Heart right ventricle (tissue), 16 donors: Measurements from ENCODE around the gene LARP1B. TPM values are rescaled to one million over a fixed set of nuclear protein-coding genes. Genes with fewer than 3 reads are reported as not detected.

ENCODE experiments used
- ATAC-seq, 8 donors: fragments of 200-7000 bp; cut with Tn5 transposase; one replicate each; pipeline ENCODE4 v1.9.1; 2020; ENCODE audit warnings: mild to moderate bottlenecking in 8 of 8, moderate library complexity in 8 of 8, moderate number of reproducible peaks in 1 of 8
- DNase-seq, 2 donors: peaks; one replicate each; pipeline ENCODE4 v3.0.0-alpha.2; 2020
- H3K27ac ChIP-seq, 10 donors: fragments of 200-600 bp; sonication (generic) in 2 of 10; one replicate each; pipeline versions ENCODE4 v1.5.0 to v1.8.0; 2020 to 2022; ENCODE audit warnings: mild to moderate bottlenecking in 3 of 10
- H3K27me3 ChIP-seq, 7 donors: fragments of 200-600 bp; one replicate each; pipeline ENCODE4 v1.8.0; 2021 to 2022; ENCODE audit warnings: mild to moderate bottlenecking in 2 of 7
- H3K36me3 ChIP-seq, 9 donors: fragments of 200-600 bp; sonication (generic) in 1 of 9; one replicate each; pipeline versions ENCODE4 v1.5.0 to v1.8.0; 2020 to 2022; ENCODE audit warnings: mild to moderate bottlenecking in 2 of 9
- H3K4me1 ChIP-seq, 9 donors: fragments of 200-600 bp; sonication (generic) in 1 of 9; one replicate each; pipeline versions ENCODE4 v1.5.0 to v1.8.0; 2020 to 2022; ENCODE audit warnings: mild to moderate bottlenecking in 4 of 9
- H3K4me3 ChIP-seq, 10 donors: fragments of 200-600 bp; sonication (generic) in 2 of 10; one replicate each; pipeline versions ENCODE4 v1.5.0 to v1.8.0; 2020 to 2022; ENCODE audit warnings: mild to moderate bottlenecking in 7 of 10, moderate library complexity in 2 of 10
- H3K9me3 ChIP-seq, 11 donors: fragments of 200-600 bp in 10 of 11; sonication (generic) in 2 of 11; one replicate each; pipeline versions ENCODE4 v1.5.0 to v1.8.0; 2013 to 2022; ENCODE audit warnings: mild to moderate bottlenecking in 2 of 11, control low read depth in 1 of 11, moderate library complexity in 1 of 11
- WGBS, 2 donors: extraction: QIAGEN DNeasy Blood & Tissue Kit; methylation state at CpG; one replicate each; pipeline ENCODE4 v1.1.7; 2013; ENCODE audit warnings: inconsistent platforms in 1 of 2; 5-methylcytosine and 5-hydroxymethylcytosine counted together
- intact Hi-C, 10 donors: fragments of 100-400 bp; cut with DNase I; formaldehyde crosslinking; loops; one replicate each; pipeline versions ENCODE4 v1.11.1 to v1.14.2; 2022
- polyA plus RNA-seq, 2 donors: library from polyadenylated mRNA; stranded (reverse); fragments of 200-250 nt; gene quantifications; one replicate each; pipeline ENCODE4 v1.2.3, GENCODE V29; 2013
- total RNA-seq, 10 donors: library from RNA; stranded (reverse); fragmentation: NEBNext Ultra II Directional in 3 of 10; extraction: Animal tissue kit (Norgen Biotek cat#: 25700) in 3 of 10; gene quantifications; one replicate each; pipeline versions ENCODE4 v1.2.1 to v1.2.4, GENCODE V29; 2021 to 2023
- TF ChIP-seq, protein P1 (sequence below), 9 donors: fragments of 200-600 bp; sonication (generic) in 2 of 9; IDR thresholded peaks; one replicate each; pipeline versions ENCODE4 v1.5.0 to v1.8.0; 2021 to 2022; ENCODE audit warnings: antibody characterized with exemption in 9 of 9, mild to moderate bottlenecking in 5 of 9, moderate library complexity in 1 of 9
- donor health status: Arrhythmogenic right ventricular cardiomyopathy.
- donor health status: ischemic (EF 13 %, LVEDD 7.1; RV severe dilation, severe dysfunction).
- donor health status: healthy with polysubstance abuse.
- donor health status: DM: no; HTN: yes; CAD: no.
- donor health status: DM: no; HTN: no; CAD: no.
- donor health status: ischemic (EF 25% LVEDD 6.9; RV normal size, moderate dysfunction).
- donor health status: ischemic (EF 25% LVEDD 5.7; RV mildly dilated, moderate dysfunction).
- donor health status: healthy.
- donor health status: DM: yes; HTN: yes; CAD: no.
- donor health status: Ischemic cardiomyopathy.
- donor health status: ischemic (EF 35%, LVEDD 5.7; RV mildly dilated, moderate dysfunction).
- donor health status: nonischemic (EF 11% LVEDD 7.7; RV severe dilation, severe dysfunction).
- donor health status: DM: yes; HTN: yes; CAD: no.
- donor health status: PGD.
- donor health status: ischemic (EF 29% LVEDD 5.4; RV normal size, mild dysfunction).
- donor health status: nonischemic (EF 23%, LVEDD 6.1; RV moderate dilation, normal function).

The LARP1B gene
- total and polyA plus RNA-seq, 12 donors, result 14.5 to 20.3 (median 18.9) TPM

DNA sequence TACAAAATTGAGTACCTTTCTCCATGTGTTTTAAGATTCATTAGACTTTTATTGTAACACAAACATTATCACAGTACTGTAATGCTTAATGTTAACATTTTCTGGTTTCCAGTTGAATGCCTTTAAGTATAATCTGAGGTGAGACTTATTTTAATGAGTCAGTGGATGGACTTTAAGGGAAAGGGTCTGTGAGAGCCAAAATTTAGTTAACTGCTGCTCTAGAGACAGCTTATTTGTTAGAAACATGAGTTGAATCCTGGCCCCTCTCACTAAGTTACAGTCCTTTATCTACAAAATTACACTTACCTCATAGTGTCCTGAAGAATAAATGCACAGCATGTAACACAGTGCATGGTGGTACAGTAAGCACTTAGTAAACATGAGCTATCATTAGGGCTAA, 160.5 kb downstream of the LARP1B start:
- Histone ChIP-seq H3K27ac (no peak overlapping the region), H3K4me3 (no peak overlapping the region), H3K9me3 (no peaks in the 10 kb centered on the region), H3K27me3 (no peaks in the 10 kb centered on the region), H3K36me3 (no peaks in the 10 kb centered on the region), H3K4me1 (peaks cover 0 to 10% (median 0%) of the 10 kb centered on the region in 9 donors)
- intact Hi-C loops, result no loop called here
- ATAC-seq (peak in 1 of 8 donors; percentile 67), DNase-seq (no peak)
- TF ChIP-seq, protein P1, sequence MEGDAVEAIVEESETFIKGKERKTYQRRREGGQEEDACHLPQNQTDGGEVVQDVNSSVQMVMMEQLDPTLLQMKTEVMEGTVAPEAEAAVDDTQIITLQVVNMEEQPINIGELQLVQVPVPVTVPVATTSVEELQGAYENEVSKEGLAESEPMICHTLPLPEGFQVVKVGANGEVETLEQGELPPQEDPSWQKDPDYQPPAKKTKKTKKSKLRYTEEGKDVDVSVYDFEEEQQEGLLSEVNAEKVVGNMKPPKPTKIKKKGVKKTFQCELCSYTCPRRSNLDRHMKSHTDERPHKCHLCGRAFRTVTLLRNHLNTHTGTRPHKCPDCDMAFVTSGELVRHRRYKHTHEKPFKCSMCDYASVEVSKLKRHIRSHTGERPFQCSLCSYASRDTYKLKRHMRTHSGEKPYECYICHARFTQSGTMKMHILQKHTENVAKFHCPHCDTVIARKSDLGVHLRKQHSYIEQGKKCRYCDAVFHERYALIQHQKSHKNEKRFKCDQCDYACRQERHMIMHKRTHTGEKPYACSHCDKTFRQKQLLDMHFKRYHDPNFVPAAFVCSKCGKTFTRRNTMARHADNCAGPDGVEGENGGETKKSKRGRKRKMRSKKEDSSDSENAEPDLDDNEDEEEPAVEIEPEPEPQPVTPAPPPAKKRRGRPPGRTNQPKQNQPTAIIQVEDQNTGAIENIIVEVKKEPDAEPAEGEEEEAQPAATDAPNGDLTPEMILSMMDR (IDR thresholded peaks at IDR 0.05), result no peak

DNA sequence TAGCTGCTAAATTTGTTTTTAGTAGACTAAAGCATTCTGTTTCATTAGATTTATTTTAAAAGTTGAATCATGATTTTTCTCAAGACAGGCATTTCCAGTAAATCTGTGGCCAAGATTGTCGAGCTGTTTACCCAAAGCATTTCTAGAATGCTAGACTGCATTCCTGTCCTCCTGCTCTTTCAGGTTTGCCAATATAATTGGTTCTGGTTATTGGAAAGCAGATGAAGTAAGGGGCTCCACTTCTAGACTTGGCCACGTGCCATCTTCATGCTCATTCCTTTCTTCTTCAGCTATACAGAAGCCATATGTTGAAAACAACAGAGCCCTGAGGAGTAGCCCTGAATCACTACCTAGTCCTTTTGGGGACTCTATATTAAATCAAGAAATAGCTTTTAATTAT, 164.0 kb downstream of the LARP1B start:
- intact Hi-C loops, result no loop called here
- DNase-seq, result no peak
- 66 to 70% methylated on average over 2 of the region's 2 CpGs for WGBS, 2 donors

DNA sequence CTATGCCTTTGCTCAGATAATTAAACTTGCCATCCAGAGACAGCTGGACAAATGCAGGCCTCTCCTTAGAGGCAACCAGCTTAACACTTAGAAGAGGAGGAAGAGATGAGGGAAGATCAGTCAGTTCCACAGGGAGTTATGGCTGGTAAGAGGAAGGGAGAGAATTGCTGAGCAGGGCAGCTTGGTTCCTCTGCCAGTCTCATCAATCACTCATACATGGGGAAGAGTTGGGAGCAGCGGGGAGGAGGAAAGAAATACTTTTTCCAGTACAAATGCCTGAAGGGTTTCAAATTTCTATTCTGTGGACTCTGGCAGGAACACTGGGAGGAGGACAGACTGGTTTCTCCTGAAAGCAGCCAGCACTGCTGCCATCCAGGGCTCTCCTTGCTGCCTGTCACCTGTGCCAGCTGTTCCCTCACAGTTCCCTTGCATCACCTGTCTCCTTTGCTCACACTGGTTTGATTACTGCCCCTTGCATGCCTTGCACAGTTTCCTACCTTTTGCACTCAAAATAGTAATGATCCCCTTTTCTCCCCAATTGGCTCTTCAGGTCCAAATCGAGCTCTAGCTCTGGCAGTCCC, 167.0 kb downstream of the LARP1B start:
- WGBS, 2 donors, result 71 to 79% methylated on average over 2 of the region's 2 CpGs
- Histone ChIP-seq H3K36me3 (no peaks in the 10 kb centered on the region), H3K9me3 (peaks cover 0 to 7% (median 0%) of the 10 kb centered on the region in 11 donors), H3K4me1 (no peaks in the 10 kb centered on the region), H3K27me3 (no peaks in the 10 kb centered on the region), H3K4me3 (no peak overlapping the region), H3K27ac (no peak overlapping the region)
- intact Hi-C loops, result no loop called here
- DNase-seq (no peak), ATAC-seq (no peak)
- TF ChIP-seq, protein P1 (IDR thresholded peaks at IDR 0.05), result no peak

More for the DNA sequence above, 164.0 kb downstream of the LARP1B start:
- Histone ChIP-seq H3K9me3 (peaks cover 0 to 4% (median 0%) of the 10 kb centered on the region in 11 donors), H3K4me3 (no peak overlapping the region), H3K27ac (no peak overlapping the region), H3K27me3 (no peaks in the 10 kb centered on the region), H3K36me3 (no peaks in the 10 kb centered on the region), H3K4me1 (peaks cover 0 to 5% (median 0%) of the 10 kb centered on the region in 9 donors)
- no peak for ATAC-seq
- TF ChIP-seq, protein P1 (IDR thresholded peaks at IDR 0.05), result no peak

DNA sequence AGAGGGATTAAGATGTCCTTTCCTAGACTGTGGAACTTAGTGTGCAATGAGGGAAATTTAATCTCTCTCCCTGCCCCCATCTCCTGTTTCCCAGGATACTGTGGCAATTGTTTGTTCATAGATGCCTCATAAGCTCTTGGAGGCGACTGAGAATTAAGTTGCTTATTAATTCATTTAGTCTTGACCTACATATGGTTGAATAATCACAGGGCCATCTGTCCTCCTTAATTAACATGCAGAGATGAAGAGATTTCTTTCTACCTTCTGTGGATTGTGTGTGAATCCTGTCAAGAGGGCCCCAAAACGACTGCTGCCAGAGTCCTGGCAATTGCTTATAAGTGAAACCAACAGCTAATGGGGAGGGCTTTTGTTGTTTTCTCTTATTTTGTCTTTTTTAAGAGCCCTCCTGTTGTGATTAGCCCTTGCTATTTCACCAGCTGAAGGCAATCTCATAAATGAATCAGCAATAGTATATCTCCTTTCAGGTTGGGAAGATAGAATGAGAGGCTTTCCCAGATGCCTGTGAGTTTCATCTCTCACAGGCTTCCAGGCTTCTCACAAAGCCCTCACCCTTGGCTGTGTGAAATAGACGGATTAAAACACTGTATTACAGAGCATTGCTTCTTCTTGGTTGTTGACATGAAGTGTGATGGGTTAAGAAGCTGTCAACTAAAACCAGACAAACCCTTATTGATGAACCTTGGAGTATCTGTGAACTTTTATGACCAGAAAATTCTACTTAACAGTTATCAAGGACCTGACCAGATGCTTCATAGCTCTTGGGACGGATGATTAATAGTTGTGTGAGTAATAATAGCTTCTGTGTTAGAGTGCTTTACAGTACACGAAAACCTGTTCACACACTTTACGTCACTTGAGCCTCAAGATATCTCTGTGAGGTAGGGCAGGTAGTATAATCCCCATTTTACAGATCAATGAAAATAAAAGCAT, 168.0 kb downstream of the LARP1B start:
- 66 to 72% methylated on average over 6 of the region's 6 CpGs for WGBS, 2 donors
- TF ChIP-seq, protein P1 (IDR thresholded peaks at IDR 0.05), result no peak
- Histone ChIP-seq H3K4me3 (no peak overlapping the region), H3K27ac (no peak overlapping the region), H3K27me3 (no peaks in the 10 kb centered on the region), H3K4me1 (no peaks in the 10 kb centered on the region), H3K36me3 (no peaks in the 10 kb centered on the region), H3K9me3 (peaks cover 0 to 7% (median 0%) of the 10 kb centered on the region in 11 donors)
- ATAC-seq, result no peak
- no peak for DNase-seq
- intact Hi-C loops, result no loop called here
